AG10803 (cell line): ENCODE results near the gene RUNX1.

Source experiments
- DNase-seq: peaks from one replicate; pipeline ENCODE4 v3.0.0; 2010; ENCODE audit warnings: low read depth
- H3K4me3 ChIP-seq: 2 replicates; pipeline ENCODE4 v1.5.1; 2011; ENCODE audit warnings: mild to moderate bottlenecking, low read length, control low read depth
- TF ChIP-seq, protein P1 (sequence below): conservative IDR thresholded peaks from 2 replicates; pipeline ENCODE4 v1.5.1; 2011; ENCODE audit warnings: mild to moderate bottlenecking, low read length, control low read depth, inconsistent platforms

RUNX1 gene

DNA sequence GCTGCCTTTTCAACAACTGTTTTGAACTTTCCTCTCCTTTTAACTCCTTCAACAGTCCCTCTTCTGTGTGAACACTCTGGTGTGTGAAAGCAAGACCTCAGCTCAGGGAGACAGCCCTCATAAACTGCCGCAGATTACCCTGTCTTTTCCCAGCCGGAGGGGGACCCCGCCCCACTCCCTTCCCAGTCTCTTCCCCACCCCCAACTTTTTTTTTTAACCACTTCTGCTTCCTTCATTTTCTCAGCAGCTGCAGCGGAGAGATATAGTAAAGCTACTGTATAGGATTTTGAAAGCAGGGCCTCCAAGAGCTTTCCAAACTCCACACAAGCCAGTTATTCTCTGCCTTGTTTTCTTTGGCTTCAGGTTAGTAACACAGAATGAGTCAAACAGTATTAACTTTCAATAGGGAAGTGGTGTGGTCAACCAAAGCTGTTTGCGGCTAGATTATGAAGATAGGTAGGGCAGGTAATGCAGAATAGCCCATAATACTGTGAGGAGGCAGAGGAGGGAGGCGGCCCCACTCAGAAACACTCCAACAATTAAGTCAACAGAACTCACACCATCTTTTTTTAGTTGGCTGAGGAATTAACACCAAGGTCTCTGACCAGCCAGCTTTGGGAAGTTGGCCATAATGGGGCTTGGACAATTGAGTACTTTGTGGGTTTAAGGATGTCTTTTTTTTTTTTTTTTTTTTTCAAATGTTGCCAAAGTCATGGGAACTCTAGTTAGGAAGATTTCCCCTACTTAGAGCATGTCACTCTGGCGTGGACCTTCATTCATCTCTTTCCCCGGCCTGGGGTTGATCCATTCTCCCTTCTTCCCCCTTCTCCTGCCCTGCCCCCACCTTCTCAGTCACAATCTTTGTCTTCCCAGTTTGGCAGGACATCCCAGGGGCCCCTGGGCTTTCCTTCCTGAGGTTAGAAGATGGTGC, 203.3 kb downstream of the RUNX1 start:
- DNase-seq, result no peak
- no peak overlapping the region for H3K4me3 ChIP-seq
- TF ChIP-seq, protein P1, sequence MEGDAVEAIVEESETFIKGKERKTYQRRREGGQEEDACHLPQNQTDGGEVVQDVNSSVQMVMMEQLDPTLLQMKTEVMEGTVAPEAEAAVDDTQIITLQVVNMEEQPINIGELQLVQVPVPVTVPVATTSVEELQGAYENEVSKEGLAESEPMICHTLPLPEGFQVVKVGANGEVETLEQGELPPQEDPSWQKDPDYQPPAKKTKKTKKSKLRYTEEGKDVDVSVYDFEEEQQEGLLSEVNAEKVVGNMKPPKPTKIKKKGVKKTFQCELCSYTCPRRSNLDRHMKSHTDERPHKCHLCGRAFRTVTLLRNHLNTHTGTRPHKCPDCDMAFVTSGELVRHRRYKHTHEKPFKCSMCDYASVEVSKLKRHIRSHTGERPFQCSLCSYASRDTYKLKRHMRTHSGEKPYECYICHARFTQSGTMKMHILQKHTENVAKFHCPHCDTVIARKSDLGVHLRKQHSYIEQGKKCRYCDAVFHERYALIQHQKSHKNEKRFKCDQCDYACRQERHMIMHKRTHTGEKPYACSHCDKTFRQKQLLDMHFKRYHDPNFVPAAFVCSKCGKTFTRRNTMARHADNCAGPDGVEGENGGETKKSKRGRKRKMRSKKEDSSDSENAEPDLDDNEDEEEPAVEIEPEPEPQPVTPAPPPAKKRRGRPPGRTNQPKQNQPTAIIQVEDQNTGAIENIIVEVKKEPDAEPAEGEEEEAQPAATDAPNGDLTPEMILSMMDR, result no peak

DNA sequence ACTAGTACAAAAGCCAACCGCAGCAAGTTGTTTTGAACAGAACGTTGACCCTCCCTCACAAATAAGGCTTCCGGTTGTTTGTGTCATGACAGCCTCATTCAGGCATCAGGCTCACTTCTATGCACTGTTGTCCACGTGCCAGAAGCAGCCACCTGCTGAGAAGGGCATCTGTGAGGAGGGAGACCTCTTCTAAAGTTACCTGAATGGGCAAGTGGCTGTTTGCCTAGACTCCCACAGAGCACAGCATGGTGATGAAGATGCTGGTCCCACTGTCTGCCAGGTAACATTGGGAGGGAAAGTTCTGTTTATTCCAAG, 204.2 kb downstream of the RUNX1 start:
- no peak overlapping the region for H3K4me3 ChIP-seq
- DNase-seq, result no peak
- TF ChIP-seq, protein P1, result no peak

DNA sequence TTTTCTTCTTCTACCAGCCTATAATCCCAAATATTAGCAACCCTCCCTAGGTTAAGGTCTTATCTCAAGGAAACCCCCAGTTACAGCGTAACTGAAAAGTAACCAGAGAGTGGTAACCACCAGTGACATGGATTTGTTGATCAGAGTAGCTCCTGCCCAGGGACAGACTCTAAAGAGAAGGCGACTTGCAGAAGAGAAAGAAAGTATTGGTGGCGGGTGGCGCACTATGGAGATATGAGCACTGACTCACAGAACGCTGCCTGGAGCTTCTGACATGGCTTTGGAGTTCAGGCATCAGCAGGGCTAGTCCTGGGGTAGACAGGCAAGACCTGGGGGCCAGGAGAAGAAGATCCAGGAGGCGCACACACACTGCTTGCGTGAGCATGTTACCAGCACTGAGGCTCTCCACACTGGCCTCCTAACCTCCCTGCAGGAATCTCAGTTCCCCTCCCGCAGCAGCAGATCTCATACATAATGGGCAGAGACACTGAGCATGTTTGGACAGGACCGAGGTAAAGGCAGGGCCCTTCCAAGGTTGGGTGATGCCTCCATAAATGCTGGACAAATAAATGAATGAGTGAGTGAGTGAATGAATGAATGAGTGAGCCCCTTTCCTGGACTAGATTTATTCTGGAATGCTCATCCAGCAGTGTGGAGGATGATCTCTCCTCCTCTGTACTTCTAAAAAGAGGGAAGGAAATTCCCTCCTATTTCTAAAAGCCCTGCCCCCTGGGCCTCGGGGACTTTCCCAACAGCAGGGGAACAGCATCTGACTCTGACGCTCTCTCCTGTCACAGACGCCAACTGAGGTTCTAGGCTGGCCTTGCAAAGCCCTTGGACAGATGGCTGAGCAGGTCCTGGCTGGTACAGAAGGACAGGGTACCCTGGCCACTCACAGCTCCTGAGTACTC, 204.8 kb downstream of the RUNX1 start:
- no peak overlapping the region for H3K4me3 ChIP-seq
- DNase-seq, result no peak
- TF ChIP-seq, protein P1, result no peak

DNA sequence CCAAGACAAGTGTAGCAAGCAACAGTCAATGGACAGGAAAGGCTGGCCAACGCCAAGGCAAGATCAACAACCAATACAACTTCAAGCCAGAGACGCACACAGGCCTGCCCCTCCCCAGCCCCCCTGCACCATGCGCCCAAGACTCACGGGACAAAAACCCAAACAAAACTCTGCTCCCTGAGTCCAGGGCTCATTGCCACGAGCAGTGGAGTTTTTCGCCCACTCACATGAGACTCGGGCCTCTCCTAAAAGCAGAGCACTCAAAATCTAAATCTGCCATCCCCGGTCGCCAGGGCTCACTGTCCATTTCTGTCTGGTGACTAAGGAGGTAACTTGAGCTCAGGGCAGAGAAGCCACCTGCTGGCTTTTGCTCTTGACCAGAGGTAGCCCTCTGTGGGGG, 205.5 kb downstream of the RUNX1 start:
- no peak for DNase-seq
- H3K4me3 ChIP-seq, result no peak overlapping the region
- TF ChIP-seq, protein P1, result no peak

DNA sequence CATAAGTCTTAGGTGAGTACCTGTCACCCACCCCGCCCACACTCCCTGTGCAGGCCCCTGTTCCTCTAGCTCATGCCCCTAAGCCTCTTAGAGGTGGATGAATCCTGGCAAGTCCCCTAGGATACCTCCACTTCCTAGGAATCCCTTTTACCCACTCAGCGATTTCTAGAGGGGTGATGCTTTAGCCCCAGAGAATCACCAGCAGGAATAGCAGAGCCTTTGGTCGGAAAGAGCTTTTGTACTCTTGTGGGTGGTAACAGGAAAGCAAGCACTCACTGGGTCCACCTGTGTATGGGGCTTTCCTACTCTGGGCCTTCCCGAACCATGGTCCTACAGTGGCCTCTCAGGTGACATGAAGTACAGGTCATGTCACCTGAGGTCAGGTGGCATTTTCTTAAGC, 207.9 kb downstream of the RUNX1 start:
- no peak for DNase-seq
- TF ChIP-seq, protein P1, result no peak
- H3K4me3 ChIP-seq, result no peak overlapping the region

DNA sequence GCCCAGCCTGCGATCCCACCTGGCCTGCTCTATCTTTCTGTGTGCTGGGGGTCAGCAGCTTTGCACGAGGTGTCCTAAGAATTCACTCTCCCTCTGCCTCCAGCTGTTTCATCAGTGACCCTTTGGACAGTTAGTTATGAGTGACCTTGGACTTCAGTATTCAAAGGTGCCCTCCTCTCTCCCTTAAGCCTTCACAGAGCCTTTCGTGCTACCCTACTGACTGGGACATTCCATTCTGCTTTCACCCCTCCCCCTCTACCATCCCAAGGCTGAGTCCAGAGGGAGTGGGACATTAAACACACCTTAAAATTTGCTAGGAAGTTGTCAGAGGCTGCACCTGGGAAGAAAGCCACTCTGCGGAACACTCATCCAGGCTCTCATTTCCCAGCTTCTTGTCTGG, 208.4 kb downstream of the RUNX1 start:
- no peak for DNase-seq
- TF ChIP-seq, protein P1, result no peak
- no peak overlapping the region for H3K4me3 ChIP-seq
